ENCODE measurements around the gene AKR1C3.

AKR1C3 gene

GRCh38 chr10:5142199-5142598, 48.0 kb downstream of the AKR1C3 start:
- no peak for DNase-seq

- no peak for DNase-seq
These were observed 48.9 kb downstream of the AKR1C3 start for GRCh38 chr10:5143137-5143536.

DNA sequence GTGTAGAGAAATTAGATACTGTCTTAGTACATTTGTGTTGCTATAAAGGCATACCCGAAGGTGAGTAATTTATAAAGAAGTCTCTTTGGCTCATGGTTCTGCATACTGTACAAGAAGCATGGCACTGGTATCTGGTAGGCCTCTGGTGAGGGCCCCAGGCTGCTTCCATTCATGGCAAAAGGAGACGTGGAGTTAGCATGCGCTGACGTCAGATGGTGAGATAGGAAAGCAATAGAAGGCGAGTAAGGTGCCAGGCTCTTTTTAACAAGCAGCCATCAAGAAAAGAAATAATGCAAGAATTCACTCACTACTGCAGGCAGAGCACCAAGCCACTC, 52.7 kb downstream of the AKR1C3 start:
- no peak for DNase-seq

GRCh38 chr10:5147255-5147980, 53.2 kb downstream of the AKR1C3 start:
- DNase-seq: no peak

DNA sequence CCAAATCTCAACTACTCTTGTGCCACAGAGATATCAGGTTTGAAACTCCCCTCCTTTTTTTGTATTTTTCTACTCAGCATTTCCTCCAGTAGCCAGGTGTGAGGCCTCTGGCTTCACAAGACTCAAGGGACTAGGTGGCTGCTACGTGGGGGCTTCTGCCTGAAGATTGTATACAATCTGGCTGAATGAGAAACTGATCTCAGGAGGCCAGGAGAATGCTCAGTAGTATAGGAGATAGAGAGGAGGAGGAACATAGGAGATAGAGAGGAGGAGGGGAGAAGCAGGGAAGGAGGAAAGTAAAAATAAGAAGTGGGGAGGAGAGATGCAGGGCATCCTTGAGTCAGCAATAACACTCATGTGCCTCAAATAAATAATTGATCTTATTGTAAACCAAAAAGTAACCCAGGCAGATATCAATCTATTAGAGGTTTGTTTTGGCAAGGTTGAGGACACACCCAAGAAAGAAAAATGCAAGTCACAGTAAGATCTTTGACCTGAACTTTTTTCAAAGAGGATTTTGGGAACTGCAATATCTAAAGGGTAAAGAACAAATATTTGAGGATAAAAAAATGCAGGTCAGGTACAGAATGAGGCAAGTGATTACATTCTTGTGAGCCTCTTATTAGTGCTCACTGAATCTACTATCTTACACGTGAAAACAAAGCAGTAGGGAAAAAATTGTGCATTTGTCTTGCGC, 53.9 kb downstream of the AKR1C3 start:
- no peak for DNase-seq

GRCh38 chr10:5148678-5149032, 54.4 kb downstream of the AKR1C3 start:
- no peak for DNase-seq

DNA sequence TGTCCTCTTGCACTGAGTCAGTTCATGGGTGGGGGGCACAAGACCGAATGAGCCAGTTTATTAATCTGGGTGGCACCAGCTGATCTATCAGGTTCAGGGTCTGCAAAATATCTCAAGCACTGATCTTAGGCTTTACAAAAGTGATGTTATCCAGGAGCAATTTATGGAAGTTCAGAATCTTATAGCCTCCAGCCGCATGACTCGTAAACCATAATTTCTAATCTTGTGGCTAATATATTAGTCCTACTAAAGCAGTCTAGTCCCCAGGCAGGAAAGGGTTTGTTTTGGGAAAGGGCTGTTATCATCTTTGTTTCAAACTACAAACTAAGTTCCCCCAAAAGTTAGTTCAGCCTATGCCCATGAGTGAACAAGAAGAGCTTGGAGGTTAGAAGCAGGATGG, 56.9 kb downstream of the AKR1C3 start:
- no peak for DNase-seq

DNA sequence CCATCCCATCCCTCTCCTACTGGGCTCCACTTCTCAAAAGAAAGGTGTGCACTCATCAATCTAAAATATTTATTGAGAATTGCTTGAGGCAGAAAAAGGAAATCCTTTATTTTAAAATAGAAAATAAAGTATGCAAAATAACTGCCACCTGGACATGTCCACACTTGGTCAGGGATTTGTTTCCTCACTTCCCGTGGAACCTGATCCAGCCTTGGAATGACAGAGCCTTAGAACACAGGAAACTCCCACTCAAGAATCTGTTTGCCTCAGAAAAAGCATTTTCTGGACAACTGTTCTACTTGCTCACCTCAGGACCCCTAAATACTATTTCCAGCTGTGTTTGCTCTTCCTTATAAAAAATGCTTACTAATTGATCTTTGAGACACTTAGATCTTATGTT, 61.7 kb downstream of the AKR1C3 start:
- DNase-seq: no peak

Data from NCI-H345 (cell line).